Ovary (tissue), 3 donors: ENCODE measurements around the gene ETV3.

Experiments
- POLR2A ChIP-seq: fragments of 450-650 bp; IDR thresholded peaks from one replicate; pipeline ENCODE4 v1.6.1; 2017; ENCODE audit warnings: antibody characterized with exemption, mild to moderate bottlenecking, moderate library complexity
- TF ChIP-seq, protein P1 (sequence below), 3 donors: fragments of 450-650 bp in 2 of 3; fragments of 200-600 bp in 1 of 3; IDR thresholded peaks; one replicate each; pipeline versions ENCODE4 v1.5.1 to v1.8.0; 2016 to 2022; ENCODE audit warnings: antibody characterized with exemption in 3 of 3, mild to moderate bottlenecking in 1 of 3
- donor health status: DM: no; HTN: no; CAD: no.

DNA sequence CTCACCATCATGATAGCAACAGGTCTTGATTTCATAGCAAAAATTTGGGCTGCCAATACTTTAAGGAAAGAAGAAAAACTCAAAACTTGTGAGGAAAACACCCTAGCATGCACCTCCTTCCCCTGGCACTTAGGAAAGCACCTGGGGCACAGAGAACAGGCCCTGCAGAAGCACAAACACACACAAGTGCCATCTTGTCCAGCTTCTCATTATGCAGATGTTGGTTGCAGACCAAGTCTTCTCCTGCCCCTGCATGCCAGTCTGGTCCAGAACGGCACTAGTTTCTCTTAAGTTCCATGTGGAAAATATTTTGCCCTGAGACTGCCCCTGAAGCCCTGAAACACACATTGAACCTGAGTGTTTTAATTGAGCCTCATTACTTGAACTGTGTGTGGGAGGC, 6.3 kb upstream of the ETV3 start:
- TF ChIP-seq, protein P1, sequence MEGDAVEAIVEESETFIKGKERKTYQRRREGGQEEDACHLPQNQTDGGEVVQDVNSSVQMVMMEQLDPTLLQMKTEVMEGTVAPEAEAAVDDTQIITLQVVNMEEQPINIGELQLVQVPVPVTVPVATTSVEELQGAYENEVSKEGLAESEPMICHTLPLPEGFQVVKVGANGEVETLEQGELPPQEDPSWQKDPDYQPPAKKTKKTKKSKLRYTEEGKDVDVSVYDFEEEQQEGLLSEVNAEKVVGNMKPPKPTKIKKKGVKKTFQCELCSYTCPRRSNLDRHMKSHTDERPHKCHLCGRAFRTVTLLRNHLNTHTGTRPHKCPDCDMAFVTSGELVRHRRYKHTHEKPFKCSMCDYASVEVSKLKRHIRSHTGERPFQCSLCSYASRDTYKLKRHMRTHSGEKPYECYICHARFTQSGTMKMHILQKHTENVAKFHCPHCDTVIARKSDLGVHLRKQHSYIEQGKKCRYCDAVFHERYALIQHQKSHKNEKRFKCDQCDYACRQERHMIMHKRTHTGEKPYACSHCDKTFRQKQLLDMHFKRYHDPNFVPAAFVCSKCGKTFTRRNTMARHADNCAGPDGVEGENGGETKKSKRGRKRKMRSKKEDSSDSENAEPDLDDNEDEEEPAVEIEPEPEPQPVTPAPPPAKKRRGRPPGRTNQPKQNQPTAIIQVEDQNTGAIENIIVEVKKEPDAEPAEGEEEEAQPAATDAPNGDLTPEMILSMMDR (IDR thresholded peaks at IDR 0.05): no peak
- no peak for TF ChIP-seq POLR2A
